Vagina (tissue), 2 donors: ENCODE results near the gene PIGQ. TPM values are rescaled to one million over a fixed set of nuclear protein-coding genes. Genes with fewer than 3 reads are reported as not detected.

Experiments
- DNase-seq, 2 donors: peaks; one replicate each; pipeline ENCODE4 v3.0.0-alpha.2; 2017; ENCODE audit errors: extremely low spot score in 2 of 2
- H3K27ac ChIP-seq: fragments of 200-600 bp; sonication (generic); one replicate; pipeline ENCODE4 v1.5.1; 2019
- H3K27me3 ChIP-seq: fragments of 200-600 bp; sonication (generic); one replicate; pipeline ENCODE4 v1.5.1; 2019
- H3K36me3 ChIP-seq, 2 donors: fragments of 200-600 bp; sonication (generic); one replicate each; pipeline ENCODE4 v1.5.1; 2017 to 2019
- H3K4me1 ChIP-seq: fragments of 200-600 bp; sonication (generic); one replicate; pipeline ENCODE4 v1.5.1; 2019
- H3K4me3 ChIP-seq, 2 donors: fragments of 200-600 bp; sonication (generic); 1 replicate in 1 of 2; 2 replicates in 1 of 2; pipeline ENCODE4 v1.5.1; 2016 to 2019
- H3K9me3 ChIP-seq: fragments of 200-600 bp; sonication (generic); one replicate; pipeline ENCODE4 v1.5.1; 2019
- POLR2A ChIP-seq, 2 donors: fragments of 450-650 bp; IDR thresholded peaks; one replicate each; pipeline ENCODE4 v1.6.1; 2017; ENCODE audit warnings: antibody characterized with exemption in 2 of 2, mild to moderate bottlenecking in 2 of 2, moderate library complexity in 2 of 2
- POLR2AphosphoS5 ChIP-seq, 2 donors: sonication (generic); formaldehyde crosslinking; IDR thresholded peaks; one replicate each; pipeline ENCODE4 v1.9.0; 2017; ENCODE audit warnings: antibody characterized with exemption in 2 of 2, mild to moderate bottlenecking in 2 of 2, low read depth in 1 of 2; ENCODE audit not compliant: insufficient read depth in 1 of 2
- intact Hi-C: fragments of 100-400 bp; cut with DNase I; formaldehyde crosslinking; loops from one replicate; pipeline ENCODE4 v1.15.1; 2023
- total RNA-seq: library from RNA; depleted of rRNA; stranded (reverse); fragments of >200 nt; gene quantifications from one replicate; pipeline ENCODE4 v1.2.3, GENCODE V29; 2016
- TF ChIP-seq, protein P1 (sequence below), 3 experiments: fragments of 450-650 bp in 2 of 3; fragments of 200-600 bp in 1 of 3; sonication (generic) in 1 of 3; IDR thresholded peaks; one replicate each; pipeline ENCODE4 v1.5.1; 2017 to 2019; ENCODE audit warnings: antibody characterized with exemption in 3 of 3, mild to moderate bottlenecking in 2 of 3, moderate library complexity in 2 of 3

PIGQ gene
- total RNA-seq, 1 donor from 2014 or later, result 26.0 TPM

DNA sequence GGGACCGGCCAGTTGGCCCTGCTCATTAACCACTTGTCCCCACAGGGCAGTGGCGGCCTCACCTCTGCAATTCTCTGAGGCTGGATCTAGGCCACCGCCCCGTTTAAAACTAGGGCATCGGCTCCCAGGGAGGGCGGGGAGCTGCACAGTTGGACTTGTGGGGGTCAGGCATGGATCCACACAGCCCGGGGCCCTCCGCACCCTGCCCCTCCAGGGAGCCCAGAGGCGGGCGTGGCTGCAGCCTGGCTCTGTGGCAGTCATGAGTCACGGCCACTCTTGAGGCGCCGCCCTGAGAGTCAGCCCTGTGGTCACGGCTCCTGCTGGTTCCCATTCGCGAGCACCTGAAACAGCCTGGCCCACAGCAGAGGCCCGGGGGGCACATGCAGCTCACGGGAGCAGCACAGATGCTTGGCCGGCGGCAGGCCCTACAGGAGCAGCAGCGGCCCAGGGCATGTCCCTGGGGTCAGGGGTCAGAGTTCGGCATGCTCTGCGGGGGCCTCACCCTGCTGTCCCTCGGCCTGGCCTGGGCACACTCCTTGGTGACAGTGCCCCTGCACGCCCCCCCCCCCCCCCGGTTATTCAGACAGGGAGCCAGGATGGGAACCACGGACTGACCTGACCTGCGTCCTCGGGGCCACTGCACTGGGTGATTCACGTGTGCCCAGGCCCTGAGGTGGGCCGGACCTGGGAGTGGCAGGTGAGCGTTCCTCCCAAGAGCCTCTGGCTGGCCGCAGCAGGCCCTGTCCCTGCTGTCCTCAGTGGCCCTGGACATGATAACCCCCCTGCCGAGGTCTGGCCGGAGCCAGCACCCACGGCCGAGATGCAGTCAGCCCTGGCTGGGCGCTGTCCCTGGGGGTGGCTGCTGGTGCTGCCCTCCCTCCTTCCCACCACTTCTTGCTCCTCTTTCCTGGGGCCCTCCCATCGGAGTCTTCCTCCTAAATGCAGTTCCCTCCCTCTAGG, 34.0 kb upstream of the PIGQ start:
- Histone ChIP-seq H3K4me1 (peaks cover 29% of the 10 kb centered on the region), H3K4me3 (no peak overlapping the region), H3K9me3 (no peaks in the 10 kb centered on the region), H3K36me3 (peaks cover 0 to 16% of the 10 kb centered on the region in 2 donors), H3K27me3 (no peaks in the 10 kb centered on the region), H3K27ac (no peak overlapping the region)
- no peak for DNase-seq
- TF ChIP-seq POLR2AphosphoS5 (IDR thresholded peaks at IDR 0.05; ENCODE audit: insufficient read depth in 1 of 2, low read depth in 1 of 2) (no peak), POLR2A (IDR thresholded peaks at IDR 0.05) (no peak)
- TF ChIP-seq, protein P1, sequence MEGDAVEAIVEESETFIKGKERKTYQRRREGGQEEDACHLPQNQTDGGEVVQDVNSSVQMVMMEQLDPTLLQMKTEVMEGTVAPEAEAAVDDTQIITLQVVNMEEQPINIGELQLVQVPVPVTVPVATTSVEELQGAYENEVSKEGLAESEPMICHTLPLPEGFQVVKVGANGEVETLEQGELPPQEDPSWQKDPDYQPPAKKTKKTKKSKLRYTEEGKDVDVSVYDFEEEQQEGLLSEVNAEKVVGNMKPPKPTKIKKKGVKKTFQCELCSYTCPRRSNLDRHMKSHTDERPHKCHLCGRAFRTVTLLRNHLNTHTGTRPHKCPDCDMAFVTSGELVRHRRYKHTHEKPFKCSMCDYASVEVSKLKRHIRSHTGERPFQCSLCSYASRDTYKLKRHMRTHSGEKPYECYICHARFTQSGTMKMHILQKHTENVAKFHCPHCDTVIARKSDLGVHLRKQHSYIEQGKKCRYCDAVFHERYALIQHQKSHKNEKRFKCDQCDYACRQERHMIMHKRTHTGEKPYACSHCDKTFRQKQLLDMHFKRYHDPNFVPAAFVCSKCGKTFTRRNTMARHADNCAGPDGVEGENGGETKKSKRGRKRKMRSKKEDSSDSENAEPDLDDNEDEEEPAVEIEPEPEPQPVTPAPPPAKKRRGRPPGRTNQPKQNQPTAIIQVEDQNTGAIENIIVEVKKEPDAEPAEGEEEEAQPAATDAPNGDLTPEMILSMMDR (IDR thresholded peaks at IDR 0.05), result no peak
- intact Hi-C loops, result no loop called here

DNA sequence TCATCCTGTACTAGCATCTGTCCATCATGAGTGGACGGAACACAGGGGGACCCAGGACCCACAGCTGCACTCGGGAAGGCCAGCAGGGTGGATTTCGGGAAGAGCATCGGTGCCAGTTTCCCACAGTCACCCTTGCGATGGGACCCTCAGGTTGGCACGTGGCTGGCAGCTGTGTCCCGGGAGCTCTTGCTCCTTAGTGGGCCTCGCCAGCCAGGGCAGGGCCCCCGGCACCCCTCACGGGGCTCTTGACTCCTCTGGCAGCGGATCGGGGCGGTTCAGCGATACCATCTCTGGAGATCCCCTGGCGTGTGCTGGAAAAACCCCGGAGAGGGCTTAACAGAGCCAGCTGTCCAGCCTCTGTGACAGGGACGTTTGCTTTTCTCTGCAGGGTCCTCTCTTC, 33.0 kb upstream of the PIGQ start:
- H3K36me3 ChIP-seq, result peaks cover 0 to 16% of the 10 kb centered on the region in 2 donors
- no peak for DNase-seq
- intact Hi-C loops, result no loop called here

DNA sequence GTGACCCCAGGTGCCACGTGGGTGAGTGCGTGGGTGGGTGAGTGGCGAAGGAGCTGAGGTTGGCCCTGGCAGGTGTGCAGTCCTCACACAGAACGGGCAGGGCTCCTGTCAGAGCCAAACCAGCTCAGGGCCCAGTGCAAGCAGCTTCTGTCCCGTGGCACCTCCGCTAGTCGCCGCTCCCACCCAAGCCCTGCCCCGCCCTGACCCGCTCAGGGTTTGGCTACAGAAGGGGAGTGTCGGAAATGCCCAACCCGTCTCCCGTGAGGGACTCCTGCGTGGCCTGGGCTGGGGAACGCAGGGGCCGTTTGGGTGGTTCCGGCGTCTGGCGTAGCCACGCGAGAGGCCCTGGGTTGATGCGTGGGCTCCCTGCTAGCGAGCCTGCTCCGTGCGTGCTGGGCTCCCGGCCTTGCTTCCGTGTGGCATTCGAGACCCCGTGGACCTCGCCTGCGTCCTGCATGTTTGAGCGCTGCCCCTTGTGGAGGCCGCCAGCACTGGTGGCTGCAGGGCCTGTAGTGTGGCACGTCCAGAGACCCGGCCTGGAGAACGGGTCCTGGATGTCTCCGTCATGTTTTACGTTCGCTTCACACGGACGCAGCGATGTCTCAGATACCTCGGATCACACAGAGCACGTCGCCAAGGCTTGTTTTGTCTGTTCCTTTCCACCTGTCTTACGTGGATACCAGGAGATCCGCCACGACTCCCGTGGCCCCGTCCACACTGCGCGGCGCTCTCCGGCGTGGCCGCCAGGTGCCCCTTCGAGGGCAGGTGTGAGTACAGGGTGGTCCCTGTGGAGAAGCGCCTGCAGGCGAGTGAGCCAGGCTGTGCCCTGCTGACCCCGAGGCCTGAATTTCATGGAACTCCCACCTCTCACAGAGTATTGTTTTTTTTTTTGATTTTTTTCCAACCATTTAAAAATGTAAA, 32.1 kb upstream of the PIGQ start:
- Histone ChIP-seq H3K27ac (no peak overlapping the region), H3K9me3 (no peaks in the 10 kb centered on the region), H3K4me3 (no peak overlapping the region), H3K36me3 (peaks cover 0 to 16% of the 10 kb centered on the region in 2 donors), H3K27me3 (no peaks in the 10 kb centered on the region), H3K4me1 (peaks cover 24% of the 10 kb centered on the region)
- DNase-seq, result no peak
- intact Hi-C loops, result no loop called here
- TF ChIP-seq POLR2A (IDR thresholded peaks at IDR 0.05), result no peak

More for the DNA sequence above, 33.0 kb upstream of the PIGQ start:
- no peak for TF ChIP-seq POLR2AphosphoS5 (IDR thresholded peaks at IDR 0.05; ENCODE audit: insufficient read depth in 1 of 2, low read depth in 1 of 2)
- Histone ChIP-seq H3K4me1 (peaks cover 24% of the 10 kb centered on the region), H3K27me3 (no peaks in the 10 kb centered on the region), H3K27ac (no peak overlapping the region), H3K9me3 (no peaks in the 10 kb centered on the region), H3K4me3 (no peak overlapping the region)

DNA sequence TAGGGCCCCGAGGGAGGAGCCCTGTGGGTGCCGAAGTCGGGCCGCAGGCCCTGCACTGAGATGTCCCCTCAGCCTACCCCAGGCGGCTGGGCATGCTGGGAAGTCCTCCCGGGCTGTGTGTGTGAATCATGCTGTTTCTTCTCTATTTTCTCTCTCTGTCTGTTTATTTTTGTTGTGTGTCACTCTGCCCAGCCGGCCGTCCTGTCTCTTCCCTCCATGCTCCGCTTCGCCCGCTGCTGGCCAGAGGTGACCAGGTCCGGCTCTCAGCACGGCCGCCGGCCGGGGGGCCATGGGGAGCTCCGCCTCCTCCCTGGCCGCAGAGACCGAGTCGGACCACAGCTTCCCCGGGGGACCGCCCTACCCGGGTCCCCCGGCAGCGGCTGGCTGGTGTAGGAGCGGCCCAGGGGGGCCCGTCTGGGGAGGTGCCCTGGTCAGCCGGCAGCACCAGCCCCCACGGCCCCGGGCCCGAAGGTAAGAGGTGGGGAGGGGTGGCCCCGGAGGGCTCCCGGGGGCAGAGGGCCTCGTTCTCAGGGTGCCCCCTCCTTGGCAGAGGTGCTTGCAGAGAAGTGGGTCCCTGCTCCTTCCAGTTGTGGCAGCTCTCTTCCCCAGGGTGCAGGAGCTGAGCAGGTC, 29.8 kb upstream of the PIGQ start:
- H3K36me3 ChIP-seq, result peaks cover 0 to 16% of the 10 kb centered on the region in 2 donors
- intact Hi-C loops, result no loop called here

DNA sequence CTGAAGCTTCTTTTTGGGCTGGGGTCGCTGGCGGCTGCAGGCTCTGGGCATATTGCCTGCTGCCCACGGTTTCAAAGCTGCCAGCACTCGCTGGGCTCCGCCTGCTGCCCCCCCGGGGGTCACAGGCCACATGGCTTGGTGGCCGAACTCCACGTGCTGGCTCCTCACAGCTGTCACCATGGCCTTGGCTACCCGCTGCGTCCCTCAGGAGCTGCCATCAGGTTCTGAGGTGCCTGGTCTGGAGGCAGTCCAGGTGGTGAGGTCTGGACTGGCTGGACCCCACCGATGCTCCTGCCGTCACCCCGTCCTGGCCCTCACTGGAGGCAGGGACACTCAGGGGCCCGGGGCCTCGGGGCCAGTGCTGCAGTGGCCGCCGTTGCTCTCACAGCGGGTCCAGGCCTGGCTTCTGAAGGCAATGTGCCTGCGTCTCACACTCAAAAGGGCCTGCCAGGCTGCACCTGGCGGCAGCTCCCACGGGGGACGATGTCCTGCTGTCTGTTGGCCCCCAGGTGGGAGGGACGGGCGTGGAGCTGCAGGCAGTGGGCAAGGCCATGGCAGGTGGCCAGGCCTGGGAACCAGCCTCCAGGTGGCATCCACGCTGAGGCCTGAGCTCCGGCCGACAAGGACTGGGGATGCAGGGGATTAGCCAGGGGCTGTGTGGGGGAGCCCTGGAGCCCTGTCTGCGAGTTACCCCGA, 29.0 kb upstream of the PIGQ start:
- no peak overlapping the region for H3K27ac ChIP-seq
- intact Hi-C loops, result no loop called here
- no peaks in the 10 kb centered on the region for H3K9me3 ChIP-seq
- H3K36me3 ChIP-seq, result peaks cover 0 to 16% of the 10 kb centered on the region in 2 donors
- H3K4me1 ChIP-seq, result no peaks in the 10 kb centered on the region
- no peak overlapping the region for H3K4me3 ChIP-seq
- no peak for TF ChIP-seq POLR2A (IDR thresholded peaks at IDR 0.05)
- TF ChIP-seq, protein P1 (IDR thresholded peaks at IDR 0.05), result no peak
- no peak for TF ChIP-seq POLR2AphosphoS5 (IDR thresholded peaks at IDR 0.05; ENCODE audit: insufficient read depth in 1 of 2, low read depth in 1 of 2)
- H3K27me3 ChIP-seq, result no peaks in the 10 kb centered on the region
- DNase-seq, result no peak

More for the DNA sequence above, 29.8 kb upstream of the PIGQ start:
- DNase-seq, result no peak
- Histone ChIP-seq H3K9me3 (no peaks in the 10 kb centered on the region), H3K27me3 (no peaks in the 10 kb centered on the region), H3K4me3 (no peak overlapping the region), H3K4me1 (peaks cover 5% of the 10 kb centered on the region), H3K27ac (no peak overlapping the region)
- TF ChIP-seq POLR2A (IDR thresholded peaks at IDR 0.05) (no peak), POLR2AphosphoS5 (IDR thresholded peaks at IDR 0.05; ENCODE audit: insufficient read depth in 1 of 2, low read depth in 1 of 2) (no peak)
- TF ChIP-seq, protein P1 (IDR thresholded peaks at IDR 0.05), result no peak
